OCI-LY1 (cell line): Measurements from ENCODE around the gene TMEM190.

Source experiments
- H2AFZ ChIP-seq: fragments of 200-600 bp; sonication (generic), shearing (Covaris generic); 2 replicates; pipeline ENCODE4 v1.6.0; 2014; ENCODE audit warnings: antibody characterized with exemption, mild to moderate bottlenecking, low read length
- H3F3A ChIP-seq: fragments of 200-600 bp; sonication (generic), shearing (Covaris generic); 2 replicates; pipeline ENCODE4 v1.6.0; 2014; ENCODE audit warnings: mild to moderate bottlenecking, antibody characterized with exemption, low read length, moderate library complexity; ENCODE audit not compliant: insufficient read depth
- H3K27ac ChIP-seq: fragments of 200-600 bp; sonication (generic); 2 replicates; pipeline ENCODE4 v1.5.1; 2014; ENCODE audit warnings: low read length, mixed run types, mild to moderate bottlenecking, low read depth; ENCODE audit not compliant: poor library complexity, severe bottlenecking
- H3K27me3 ChIP-seq: fragments of 200-600 bp; sonication (generic); 2 replicates; pipeline ENCODE4 v1.6.0; 2014; ENCODE audit warnings: antibody characterized with exemption, mild to moderate bottlenecking, low read length, moderate library complexity; ENCODE audit not compliant: insufficient read depth
- H3K36me3 ChIP-seq: fragments of 200-600 bp; sonication (generic); 2 replicates; pipeline ENCODE4 v1.6.1; 2014; ENCODE audit warnings: mild to moderate bottlenecking, antibody characterized with exemption, low read length, moderate library complexity, mixed read lengths; ENCODE audit not compliant: insufficient read depth
- H3K4me1 ChIP-seq: fragments of 200-600 bp; sonication (generic); 2 replicates; pipeline ENCODE4 v1.5.1; 2014; ENCODE audit warnings: mild to moderate bottlenecking, low read length, moderate library complexity; ENCODE audit not compliant: insufficient read depth, severe bottlenecking
- H3K4me2 ChIP-seq: fragments of 200-600 bp; sonication (generic), shearing (Covaris generic); 2 replicates; pipeline ENCODE4 v1.6.1; 2014; ENCODE audit warnings: low read length
- H3K4me3 ChIP-seq: fragments of 200-600 bp; sonication (generic); 2 replicates; pipeline ENCODE4 v1.5.1; 2014; ENCODE audit warnings: low read length, low read depth, mild to moderate bottlenecking, mixed read lengths; ENCODE audit not compliant: poor library complexity, severe bottlenecking
- H3K79me2 ChIP-seq: fragments of 200-600 bp; shearing (Covaris generic); 2 replicates; pipeline ENCODE4 v1.6.1; 2016; ENCODE audit warnings: mixed run types, low read length, mixed read lengths; ENCODE audit not compliant: insufficient read depth
- H3K9ac ChIP-seq: fragments of 200-600 bp; sonication (generic), shearing (Covaris generic); 2 replicates; pipeline ENCODE4 v1.6.1; 2014; ENCODE audit warnings: mild to moderate bottlenecking, low read length, mixed read lengths
- H3K9me2 ChIP-seq: fragments of 200-600 bp; sonication (generic), shearing (Covaris generic); 2 replicates; pipeline ENCODE4 v1.6.1; 2014; ENCODE audit warnings: low read depth, mild to moderate bottlenecking, low read length, mixed read lengths
- H3K9me3 ChIP-seq: fragments of 200-600 bp; shearing (Covaris generic); 2 replicates; pipeline ENCODE4 v1.6.1; 2014; ENCODE audit warnings: low read length, mixed read lengths
- H4K20me1 ChIP-seq: fragments of 200-600 bp; sonication (generic), shearing (Covaris generic); 2 replicates; pipeline ENCODE4 v1.6.0; 2016; ENCODE audit warnings: mild to moderate bottlenecking, low read length; ENCODE audit not compliant: insufficient read depth
- EZH2 ChIP-seq: fragments of 200-600 bp; sonication (generic), shearing (Covaris generic); IDR thresholded peaks from 2 replicates; pipeline ENCODE4 v1.8.0; 2017; ENCODE audit warnings: borderline replicate concordance, mixed run types, mild to moderate bottlenecking, antibody characterized with exemption, low read length, moderate library complexity, mixed read lengths
- TF ChIP-seq, protein P1 (sequence below): fragments of 200-600 bp; sonication (generic), shearing (Covaris generic); IDR thresholded peaks from 2 replicates; pipeline ENCODE4 v1.5.1; 2017; ENCODE audit warnings: mild to moderate bottlenecking, antibody characterized with exemption, low read length, moderate library complexity, mixed read lengths

The TMEM190 gene

DNA sequence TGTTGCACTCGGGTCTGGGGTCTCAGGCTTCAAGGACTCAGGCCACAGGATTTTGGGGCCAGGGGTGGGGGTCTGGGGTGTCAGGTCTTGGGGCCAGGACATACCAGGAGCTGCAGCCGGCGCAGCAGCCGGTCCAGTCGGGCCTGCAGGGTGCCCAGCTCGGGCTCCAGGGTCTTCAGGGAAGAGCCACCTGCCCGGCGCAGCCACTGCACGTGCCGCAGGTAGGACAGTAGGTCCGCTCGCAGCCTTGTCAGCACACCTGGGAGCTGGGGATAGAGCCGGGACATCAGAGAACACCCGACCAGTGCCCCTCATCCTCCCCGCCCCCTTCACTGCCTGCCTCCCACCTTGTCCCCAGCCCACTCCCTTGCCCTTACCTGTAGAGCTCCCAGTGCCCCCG is 8.5 kb upstream of the TMEM190 start:
- Histone ChIP-seq H2AFZ (no peak overlapping the region), H3K27me3 (peaks cover 15% of the 10 kb centered on the region; the same call in 1 of the 2 replicates), H3K27ac (no peak overlapping the region), H4K20me1 (no peaks in the 10 kb centered on the region), H3K4me1 (peaks cover 4% of the 10 kb centered on the region), H3K9me2 (no peaks in the 10 kb centered on the region), H3K4me2 (no peak overlapping the region), H3F3A (no peaks in the 10 kb centered on the region), H3K9me3 (no peaks in the 10 kb centered on the region), H3K9ac (no peak overlapping the region), H3K36me3 (no peaks in the 10 kb centered on the region), H3K4me3 (no peak overlapping the region), H3K79me2 (no peaks in the 10 kb centered on the region)
- TF ChIP-seq, protein P1, sequence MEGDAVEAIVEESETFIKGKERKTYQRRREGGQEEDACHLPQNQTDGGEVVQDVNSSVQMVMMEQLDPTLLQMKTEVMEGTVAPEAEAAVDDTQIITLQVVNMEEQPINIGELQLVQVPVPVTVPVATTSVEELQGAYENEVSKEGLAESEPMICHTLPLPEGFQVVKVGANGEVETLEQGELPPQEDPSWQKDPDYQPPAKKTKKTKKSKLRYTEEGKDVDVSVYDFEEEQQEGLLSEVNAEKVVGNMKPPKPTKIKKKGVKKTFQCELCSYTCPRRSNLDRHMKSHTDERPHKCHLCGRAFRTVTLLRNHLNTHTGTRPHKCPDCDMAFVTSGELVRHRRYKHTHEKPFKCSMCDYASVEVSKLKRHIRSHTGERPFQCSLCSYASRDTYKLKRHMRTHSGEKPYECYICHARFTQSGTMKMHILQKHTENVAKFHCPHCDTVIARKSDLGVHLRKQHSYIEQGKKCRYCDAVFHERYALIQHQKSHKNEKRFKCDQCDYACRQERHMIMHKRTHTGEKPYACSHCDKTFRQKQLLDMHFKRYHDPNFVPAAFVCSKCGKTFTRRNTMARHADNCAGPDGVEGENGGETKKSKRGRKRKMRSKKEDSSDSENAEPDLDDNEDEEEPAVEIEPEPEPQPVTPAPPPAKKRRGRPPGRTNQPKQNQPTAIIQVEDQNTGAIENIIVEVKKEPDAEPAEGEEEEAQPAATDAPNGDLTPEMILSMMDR = no peak
- TF ChIP-seq EZH2 = no peak

DNA sequence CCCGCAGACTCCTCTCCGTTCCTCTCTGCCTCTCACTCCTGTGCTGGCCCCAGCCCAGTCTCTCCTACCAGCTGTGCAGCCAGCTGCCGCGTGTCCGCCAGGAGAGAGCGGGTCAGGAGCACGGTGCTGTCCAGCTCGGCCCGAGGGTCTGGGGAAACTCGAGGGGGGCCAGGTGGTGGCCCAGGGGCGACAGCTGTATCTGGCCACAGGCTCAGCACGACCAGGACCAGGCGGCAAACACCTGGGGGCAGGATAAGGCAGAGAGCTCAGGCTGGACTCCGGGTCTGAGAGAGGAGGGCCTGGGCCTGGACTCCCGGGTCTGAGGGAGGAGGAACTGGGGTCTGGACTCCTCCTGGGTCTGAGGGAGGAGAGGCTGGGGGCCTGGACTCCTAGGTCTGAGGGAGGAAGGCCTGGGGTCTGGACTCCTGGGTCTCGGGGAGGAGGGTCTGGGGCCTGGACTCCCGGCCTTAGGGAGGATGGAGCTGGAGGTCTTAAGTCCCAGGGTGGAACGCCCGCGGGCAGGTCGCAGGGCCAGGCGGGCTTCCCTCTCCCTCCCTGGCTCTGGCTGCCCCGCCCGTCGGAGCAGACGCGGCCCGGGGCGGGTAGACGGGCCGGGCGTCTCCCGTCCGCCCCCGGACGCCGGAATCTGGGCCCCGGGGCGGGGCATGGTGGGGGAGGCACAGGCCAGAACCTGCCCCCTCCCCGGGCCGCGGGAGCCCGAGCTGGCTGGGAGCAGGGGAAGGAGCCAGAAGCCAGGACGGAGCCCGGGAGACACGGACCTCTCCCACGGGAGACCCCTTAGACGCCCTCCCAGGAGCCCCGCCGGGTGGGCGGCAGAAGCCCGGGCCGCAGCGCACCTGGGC is 7.7 kb upstream of the TMEM190 start:
- H2AFZ ChIP-seq = no peak overlapping the region
- H3K4me3 ChIP-seq = no peak overlapping the region
- H3K27me3 ChIP-seq = peaks cover 13% of the 10 kb centered on the region; the same call in 1 of the 2 replicates

GRCh38 chr19:55369653-55370304 is 6.8 kb upstream of the TMEM190 start:
- H3K27ac ChIP-seq = no peak overlapping the region
- H3K9me2 ChIP-seq = no peaks in the 10 kb centered on the region
- H3K9me3 ChIP-seq = no peaks in the 10 kb centered on the region
- no peak overlapping the region for H3K4me3 ChIP-seq
- peaks cover 8% of the 10 kb centered on the region; the same call in 1 of the 2 replicates for H3K27me3 ChIP-seq
- H2AFZ ChIP-seq = no peak overlapping the region
- H3F3A ChIP-seq = no peaks in the 10 kb centered on the region
- H3K79me2 ChIP-seq = no peaks in the 10 kb centered on the region
- H3K36me3 ChIP-seq = no peaks in the 10 kb centered on the region
- H3K4me1 ChIP-seq = peaks cover 4% of the 10 kb centered on the region
- TF ChIP-seq EZH2 = no peak
- TF ChIP-seq, protein P1 = no peak
- peak overlapping the region; percentile 48; the same call in 1 of the 2 replicates for H3K4me2 ChIP-seq
- no peak overlapping the region for H3K9ac ChIP-seq
- H4K20me1 ChIP-seq = no peaks in the 10 kb centered on the region

More for the DNA sequence above, 7.7 kb upstream of the TMEM190 start:
- no peaks in the 10 kb centered on the region for H4K20me1 ChIP-seq
- TF ChIP-seq EZH2 = no peak
- TF ChIP-seq, protein P1 = no peak
- H3K4me2 ChIP-seq = no peak overlapping the region
- no peaks in the 10 kb centered on the region for H3K79me2 ChIP-seq
- H3K4me1 ChIP-seq = peaks cover 4% of the 10 kb centered on the region
- H3K36me3 ChIP-seq = no peaks in the 10 kb centered on the region
- H3K27ac ChIP-seq = no peak overlapping the region
- H3F3A ChIP-seq = no peaks in the 10 kb centered on the region
- H3K9me2 ChIP-seq = no peaks in the 10 kb centered on the region
- no peak overlapping the region for H3K9ac ChIP-seq
- no peaks in the 10 kb centered on the region for H3K9me3 ChIP-seq
